Muscle layer of duodenum (tissue), 2 donors: ENCODE results near the gene KCNMA1.
"Not testable (repeated sequence)": the region's sequence is repeated elsewhere in the genome, so short reads cannot be mapped to it uniquely, and the experiment has no call there.

Experiments used
- H3K27ac ChIP-seq: one replicate; pipeline ENCODE4 v1.7.0; 2013; ENCODE audit warnings: mild to moderate bottlenecking, low read length
- H3K27me3 ChIP-seq: one replicate; pipeline ENCODE4 v1.7.0; 2013; ENCODE audit warnings: low read depth, mild to moderate bottlenecking, control low read depth, low read length
- H3K36me3 ChIP-seq, 2 donors: one replicate each; pipeline ENCODE4 v1.7.0; 2013; ENCODE audit warnings: low read length in 2 of 2, control low read depth in 1 of 2, mild to moderate bottlenecking in 1 of 2; ENCODE audit not compliant: insufficient read depth in 2 of 2, control insufficient read depth in 1 of 2
- H3K4me1 ChIP-seq, 2 donors: one replicate each; pipeline ENCODE4 v1.7.0; 2013; ENCODE audit warnings: low read length in 2 of 2, mild to moderate bottlenecking in 2 of 2, control low read depth in 1 of 2, moderate library complexity in 1 of 2; ENCODE audit not compliant: insufficient read depth in 2 of 2, control insufficient read depth in 1 of 2
- H3K4me3 ChIP-seq, 2 donors: one replicate each; pipeline ENCODE4 v1.7.0; 2013; ENCODE audit warnings: low read length in 2 of 2, low read depth in 1 of 2, mild to moderate bottlenecking in 1 of 2
- H3K9me3 ChIP-seq, 2 donors: one replicate each; pipeline ENCODE4 v1.7.0; 2013; ENCODE audit warnings: low read length in 2 of 2, control low read depth in 1 of 2, mild to moderate bottlenecking in 1 of 2; ENCODE audit not compliant: control insufficient read depth in 1 of 2
- donor health status: healthy.

The KCNMA1 gene

DNA sequence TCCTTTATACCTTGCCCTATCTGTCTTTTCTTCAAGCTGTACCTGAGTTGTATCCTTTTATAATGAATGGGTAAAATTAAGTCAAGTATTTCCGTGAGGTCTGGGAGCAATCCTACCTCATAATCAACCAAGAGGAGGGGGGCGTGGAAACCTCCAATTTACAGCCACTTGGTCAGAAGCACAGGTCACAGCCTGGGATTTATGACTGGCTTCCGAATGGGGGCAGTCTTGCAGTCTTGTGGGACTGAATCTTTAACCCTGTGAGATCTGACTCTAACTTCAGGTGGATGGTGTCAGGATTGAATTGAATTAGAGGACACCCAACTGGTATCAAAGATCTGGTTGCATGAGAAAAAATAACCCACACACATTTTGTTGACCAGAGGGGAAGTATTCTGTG is 23.5 kb upstream of the KCNMA1 start:
- no peaks in the 10 kb centered on the region for H3K27me3 ChIP-seq
- no peaks in the 10 kb centered on the region for H3K4me1 ChIP-seq
- no peak overlapping the region for H3K27ac ChIP-seq
- H3K36me3 ChIP-seq = no peaks in the 10 kb centered on the region
- peaks cover 0 to 3% of the 10 kb centered on the region in 2 donors for H3K9me3 ChIP-seq
- no peak overlapping the region for H3K4me3 ChIP-seq

DNA sequence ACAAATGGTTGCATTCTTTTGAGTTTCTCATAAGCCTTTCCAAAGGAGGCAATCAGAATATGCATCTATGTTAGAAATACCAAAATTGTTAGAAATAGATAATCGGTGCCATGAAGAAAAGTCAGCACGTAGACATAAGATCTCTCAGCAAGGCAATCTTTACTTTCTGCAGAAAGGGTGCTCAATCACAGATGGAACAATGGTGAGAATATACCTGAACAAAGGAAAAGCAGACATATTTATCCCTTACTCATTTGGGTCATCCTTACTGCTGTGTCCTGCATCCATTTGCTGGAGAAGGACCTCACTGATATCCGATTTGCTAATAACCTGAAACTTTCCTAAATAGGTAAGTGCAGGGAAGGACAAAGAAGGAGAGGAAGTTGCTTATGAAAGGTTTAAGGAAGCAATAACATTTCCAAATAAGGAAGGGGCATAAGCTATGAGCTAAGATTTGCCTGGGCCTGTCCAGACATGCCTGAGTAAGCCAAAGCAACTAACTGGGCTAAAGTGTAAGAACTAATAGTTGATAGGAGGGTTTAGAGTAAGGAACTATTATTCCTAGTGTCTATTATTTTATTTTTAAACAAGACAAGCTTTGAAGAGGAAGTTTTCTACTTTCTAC is 21.6 kb upstream of the KCNMA1 start:
- not testable (repeated sequence) for H3K9me3 ChIP-seq, H3K27ac ChIP-seq, H3K27me3 ChIP-seq

DNA sequence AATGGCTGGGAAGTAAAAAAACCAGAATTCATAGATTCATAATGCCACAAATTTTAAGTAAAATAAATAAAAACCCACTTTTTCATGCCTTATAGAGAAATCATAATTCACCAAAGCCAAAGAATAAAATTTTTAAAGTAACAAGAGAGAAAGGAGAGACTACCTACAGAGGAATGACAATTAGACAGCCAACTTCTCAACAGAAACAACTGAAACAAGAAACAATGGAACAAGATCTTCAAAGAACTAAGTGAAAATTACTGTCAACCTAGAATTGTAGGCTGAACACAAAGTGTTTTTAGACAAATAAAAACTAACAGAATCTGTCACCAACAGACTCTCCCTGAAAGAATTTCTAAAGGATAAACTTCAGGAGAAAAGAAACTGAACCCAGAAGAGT is 15.6 kb upstream of the KCNMA1 start:
- Histone ChIP-seq H3K4me1 (no peaks in the 10 kb centered on the region), H3K9me3 (no peaks in the 10 kb centered on the region), H3K27me3 (no peaks in the 10 kb centered on the region), H3K36me3 (no peaks in the 10 kb centered on the region), H3K4me3 (no peak overlapping the region), H3K27ac (no peak overlapping the region)

More for the DNA sequence above, 21.6 kb upstream of the KCNMA1 start:
- H3K36me3 ChIP-seq, H3K4me3 ChIP-seq, H3K4me1 ChIP-seq: not testable (repeated sequence)

- Histone ChIP-seq H3K4me1 (no peaks in the 10 kb centered on the region), H3K36me3 (no peaks in the 10 kb centered on the region), H3K9me3 (no peaks in the 10 kb centered on the region), H3K27ac (no peak overlapping the region), H3K27me3 (no peaks in the 10 kb centered on the region), H3K4me3 (no peak overlapping the region)
Measured at GRCh38 chr10:77649333-77650331, 12.0 kb upstream of the KCNMA1 start.

DNA sequence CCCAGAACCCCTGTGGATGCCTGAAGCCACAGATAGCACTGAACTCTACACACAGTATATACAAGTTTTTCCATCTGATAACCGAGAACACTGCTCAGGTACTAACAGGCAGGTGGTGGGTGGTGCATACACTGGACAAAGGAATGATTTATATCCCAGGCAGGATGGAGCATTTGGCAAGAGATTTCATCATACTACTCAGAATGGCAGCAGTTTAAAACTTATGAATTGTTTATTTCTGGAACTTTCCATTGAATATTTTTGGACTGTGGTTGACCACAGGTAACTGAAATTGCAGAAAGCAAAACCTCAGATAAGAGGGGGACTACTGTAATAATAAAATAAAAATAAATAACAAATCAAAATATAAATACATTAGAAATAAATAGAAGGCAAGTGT is 10.9 kb upstream of the KCNMA1 start:
- no peaks in the 10 kb centered on the region for H3K27me3 ChIP-seq
- H3K27ac ChIP-seq = no peak overlapping the region
- no peaks in the 10 kb centered on the region for H3K36me3 ChIP-seq
- no peaks in the 10 kb centered on the region for H3K4me1 ChIP-seq
- H3K9me3 ChIP-seq = no peaks in the 10 kb centered on the region
- no peak overlapping the region for H3K4me3 ChIP-seq

DNA sequence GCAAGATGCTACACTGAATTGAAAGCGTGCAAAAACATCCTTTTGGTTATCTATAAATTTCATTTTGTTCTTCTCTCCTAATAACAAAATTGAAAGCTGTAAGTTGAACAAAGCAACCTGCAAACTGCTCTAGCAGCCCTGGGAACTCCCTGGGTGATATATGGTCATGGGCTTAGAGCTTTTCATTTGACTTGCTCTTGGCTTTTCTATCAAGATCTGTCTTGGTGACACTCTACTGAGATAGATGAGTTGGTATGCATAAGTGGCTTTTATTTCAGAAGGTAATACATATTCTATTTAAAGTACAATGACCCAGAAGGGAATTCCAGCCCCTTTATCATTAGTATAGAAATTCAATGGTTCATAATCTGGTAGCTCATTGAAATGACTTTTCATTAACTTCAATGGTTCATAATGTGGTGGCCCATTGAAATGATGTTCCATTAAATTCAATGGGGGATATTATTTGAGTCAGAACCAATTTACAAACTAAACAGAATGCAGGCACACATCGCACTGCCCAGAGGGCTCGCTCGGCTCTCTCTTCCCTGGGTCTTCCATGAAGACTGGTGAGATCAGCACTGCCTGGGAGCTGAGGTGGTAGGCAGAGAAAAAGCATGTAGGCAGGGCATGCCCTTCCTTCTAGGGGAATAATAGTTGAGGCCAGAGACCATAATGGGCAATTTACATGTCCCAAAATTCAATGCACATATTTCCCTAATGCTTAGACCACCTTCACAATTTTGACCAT is 10.1 kb upstream of the KCNMA1 start:
- no peaks in the 10 kb centered on the region for H3K9me3 ChIP-seq
- no peaks in the 10 kb centered on the region for H3K4me1 ChIP-seq
- H3K36me3 ChIP-seq = no peaks in the 10 kb centered on the region

GRCh38 chr10:77644557-77645243 is 7.1 kb upstream of the KCNMA1 start:
- Histone ChIP-seq H3K27me3 (no peaks in the 10 kb centered on the region), H3K4me3 (no peak overlapping the region), H3K27ac (no peak overlapping the region), H3K4me1 (peaks cover 0 to 6% of the 10 kb centered on the region in 2 donors), H3K36me3 (no peaks in the 10 kb centered on the region), H3K9me3 (no peaks in the 10 kb centered on the region)

More for the DNA sequence above, 10.1 kb upstream of the KCNMA1 start:
- Histone ChIP-seq H3K27ac (no peak overlapping the region), H3K4me3 (no peak overlapping the region), H3K27me3 (no peaks in the 10 kb centered on the region)

DNA sequence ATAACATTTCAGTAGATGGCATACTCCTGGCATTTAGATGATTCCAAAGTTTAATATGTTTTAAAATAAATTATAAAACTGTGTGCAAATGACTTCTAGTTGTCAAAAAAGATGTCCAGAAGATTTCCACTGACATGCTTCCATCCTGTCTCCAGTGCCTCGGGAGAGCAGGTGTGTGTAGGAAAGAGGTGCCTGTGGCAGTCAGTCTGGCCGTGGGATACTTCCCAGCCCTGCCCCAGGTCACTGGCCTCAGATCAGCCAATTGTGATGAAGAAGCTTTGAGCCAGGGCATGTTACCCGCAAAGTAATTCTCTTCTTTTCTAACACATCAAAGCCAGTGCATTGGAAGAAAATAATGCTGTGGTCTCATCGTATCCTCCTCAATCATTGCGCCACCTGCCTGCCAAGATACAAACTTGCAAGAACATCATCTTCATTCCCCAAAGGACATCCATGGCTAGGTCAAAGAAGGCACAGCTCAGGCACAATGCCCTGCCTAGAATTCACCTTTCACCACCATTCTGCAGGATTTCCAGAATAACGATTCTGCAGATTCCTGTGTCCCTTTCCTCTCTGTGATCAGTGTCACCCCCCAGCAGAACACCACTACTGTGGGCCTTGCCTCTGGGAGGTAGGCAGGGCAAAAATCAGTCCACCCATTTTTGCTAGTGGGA is 6.3 kb upstream of the KCNMA1 start:
- Histone ChIP-seq H3K27me3 (no peaks in the 10 kb centered on the region), H3K36me3 (no peaks in the 10 kb centered on the region), H3K27ac (no peak overlapping the region), H3K4me3 (no peak overlapping the region), H3K9me3 (no peaks in the 10 kb centered on the region), H3K4me1 (peaks cover 0 to 7% of the 10 kb centered on the region in 2 donors)

- H3K27me3 ChIP-seq = no peaks in the 10 kb centered on the region
- no peaks in the 10 kb centered on the region for H3K36me3 ChIP-seq
- peaks cover 0 to 15% of the 10 kb centered on the region in 2 donors for H3K4me1 ChIP-seq
- H3K4me3 ChIP-seq = no peak overlapping the region
- H3K9me3 ChIP-seq = no peaks in the 10 kb centered on the region
- no peak overlapping the region for H3K27ac ChIP-seq
Measured at GRCh38 chr10:77641788-77642397, 4.3 kb upstream of the KCNMA1 start.

DNA sequence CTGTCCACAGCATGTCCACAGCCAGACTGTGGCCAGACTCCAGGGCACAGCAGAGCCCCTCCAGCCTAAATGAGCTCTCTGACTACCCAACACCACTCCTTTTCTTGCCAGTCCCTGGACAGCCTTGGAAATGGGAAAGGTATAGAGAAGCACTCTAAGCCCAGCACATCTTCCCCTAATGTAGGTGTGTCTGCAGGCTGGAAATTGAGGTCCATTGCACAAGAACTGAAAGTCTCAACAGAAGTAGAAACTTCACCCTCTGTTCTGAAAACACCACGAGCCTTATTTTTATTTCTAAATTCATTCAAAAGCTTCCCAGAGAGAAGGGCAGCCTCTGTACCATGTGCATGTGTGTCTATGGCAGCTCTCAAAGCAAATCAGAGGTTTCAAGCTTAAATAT is 3.7 kb upstream of the KCNMA1 start:
- Histone ChIP-seq H3K27ac (no peak overlapping the region), H3K4me1 (peaks cover 0 to 15% of the 10 kb centered on the region in 2 donors), H3K27me3 (peaks cover 5% of the 10 kb centered on the region)

More for the DNA sequence above, 3.7 kb upstream of the KCNMA1 start:
- no peak overlapping the region for H3K4me3 ChIP-seq
- H3K9me3 ChIP-seq = no peaks in the 10 kb centered on the region
- no peaks in the 10 kb centered on the region for H3K36me3 ChIP-seq
